Smooth muscle cell of the umbilical artery (primary cell): Measurements from ENCODE around the gene CT45A10. TPM values are rescaled to one million over a fixed set of nuclear protein-coding genes. Genes with fewer than 3 reads are reported as not detected.

Source experiments
- total RNA-seq: library from RNA; depleted of rRNA; stranded (reverse); fragments of >200 nt; gene quantifications from 2 replicates; pipeline ENCODE4 v1.2.3, GENCODE V29; 2014

CT45A10 gene, protein sequence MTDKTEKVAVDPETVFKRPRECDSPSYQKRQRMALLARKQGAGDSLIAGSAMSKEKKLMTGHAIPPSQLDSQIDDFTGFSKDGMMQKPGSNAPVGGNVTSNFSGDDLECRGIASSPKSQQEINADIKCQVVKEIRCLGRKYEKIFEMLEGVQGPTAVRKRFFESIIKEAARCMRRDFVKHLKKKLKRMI
- not detected in 2 replicates for total RNA-seq

GRCh38 chrX:135893294-135893817, at the start of gene CT45A10, which contains the start of gene SAGE1:
Gene CT45A10, minus strand, starts transcription at chrX:135893444. Its CDS starts 8,100 bp downstream, at chrX:135885344.
Gene SAGE1, plus strand, starts transcription at chrX:135893716. Its CDS starts 2,527 bp downstream, at chrX:135896243.

DNA sequence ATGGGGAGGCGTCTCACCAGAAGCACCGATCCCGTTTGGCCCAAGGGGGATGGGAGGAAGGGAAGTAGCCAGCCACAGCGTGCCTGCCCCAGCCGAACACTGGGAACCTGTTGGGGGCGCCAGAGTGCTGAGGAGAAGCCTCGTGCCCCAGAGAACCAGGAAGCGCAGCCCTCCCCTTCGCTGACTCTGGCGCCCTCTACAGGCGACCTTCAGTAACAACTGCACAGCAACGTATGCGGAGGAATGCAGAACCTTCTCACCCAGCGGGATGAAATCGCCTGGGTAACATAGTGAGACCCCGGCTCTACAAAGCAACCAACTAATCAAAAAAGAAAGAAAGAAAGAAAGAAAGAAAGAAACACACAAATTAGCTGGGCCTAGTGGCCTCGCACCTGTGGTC, 21.5 kb downstream of the CT45A10 start, which contains the start of gene CT45A9:
Gene CT45A9, minus strand, starts transcription at position 101 of the 400 bp plus-strand sequence. CDS start 3,751 bp downstream, outside the sequence.

GRCh38 chrX:135854438-135854837, 38.8 kb downstream of the CT45A10 start, which contains the start of gene CT45A8:
Gene CT45A8, minus strand, starts transcription at chrX:135854538. Its CDS starts 3,755 bp downstream, at chrX:135850783.

DNA sequence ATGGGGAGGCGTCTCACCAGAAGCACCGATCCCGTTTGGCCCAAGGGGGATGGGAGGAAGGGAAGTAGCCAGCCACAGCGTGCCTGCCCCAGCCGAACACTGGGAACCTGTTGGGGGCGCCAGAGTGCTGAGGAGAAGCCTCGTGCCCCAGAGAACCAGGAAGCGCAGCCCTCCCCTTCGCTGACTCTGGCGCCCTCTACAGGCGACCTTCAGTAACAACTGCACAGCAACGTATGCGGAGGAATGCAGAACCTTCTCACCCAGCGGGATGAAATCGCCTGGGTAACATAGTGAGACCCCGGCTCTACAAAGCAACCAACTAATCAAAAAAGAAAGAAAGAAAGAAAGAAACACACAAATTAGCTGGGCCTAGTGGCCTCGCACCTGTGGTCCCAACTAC, 56.1 kb downstream of the CT45A10 start, which contains the start of gene CT45A7:
Gene CT45A7, minus strand, starts transcription at position 101 of the 400 bp plus-strand sequence. CDS start 3,747 bp downstream, outside the sequence.

Other genes starting within 250 kb of the CT45A10 start
- gene CT45A1, start 179.8 kb downstream of the CT45A10 start, total RNA-seq: not detected in 2 replicates
- not detected in 2 replicates for gene CT45A3, start 125.3 kb downstream of the CT45A10 start, total RNA-seq
- not detected in 2 replicates for gene CT45A5, start 107.9 kb downstream of the CT45A10 start, total RNA-seq
- gene CT45A6, start 90.7 kb downstream of the CT45A10 start, total RNA-seq: not detected in 2 replicates
- not detected in 2 replicates for gene CT45A2, start 73.4 kb downstream of the CT45A10 start, total RNA-seq
- not detected in 2 replicates for gene CT45A7, start 56.2 kb downstream of the CT45A10 start, total RNA-seq
- gene CT45A8, start 38.9 kb downstream of the CT45A10 start, total RNA-seq: not detected in 2 replicates
- not detected in 2 replicates for gene CT45A9, start 21.6 kb downstream of the CT45A10 start, total RNA-seq
- not detected in 2 replicates for gene SAGE1, start 272 bp upstream of the CT45A10 start, total RNA-seq
- 9.5 and 17.8 TPM in 2 replicates for gene MMGT1, start 80.5 kb upstream of the CT45A10 start, total RNA-seq
- gene SLC9A6, start 92.0 kb upstream of the CT45A10 start, total RNA-seq: 24.4 and 29.4 TPM in 2 replicates